MCF 10A (cell line): ENCODE results near the gene P3H2. TPM values are rescaled to one million over a fixed set of nuclear protein-coding genes. Genes with fewer than 3 reads are reported as not detected.
"Not testable (repeated sequence)": the region's sequence is repeated elsewhere in the genome, so short reads cannot be mapped to it uniquely, and the experiment has no call there.

Source experiments
- BruUV-seq: library from RNA; stranded (reverse); fragments of 400-500 nt; replicated peaks from 2 replicates; lab custom pipeline; 2021; lab: Mats Ljungman, UMichigan
- CTCF ChIA-PET: fragments of 300-600 bp; sonication (Branson Sonifier 250); formaldehyde crosslinking; extraction: SDS; loops from one replicate; lab custom pipeline; 2021; ENCODE audit warnings: antibody characterized with exemption, inconsistent platforms; lab: Yijun Ruan, JAX
- POLR2A ChIA-PET: fragments of 300-600, 350-650 bp; sonication (Branson Sonifier 250); formaldehyde crosslinking; extraction: SDS; loops from one replicate; lab custom pipeline; 2020; ENCODE audit warnings: antibody characterized with exemption, inconsistent platforms; lab: Yijun Ruan, JAX
- DNase-seq: peaks from one replicate; pipeline ENCODE4 v3.0.0-alpha.2; 2018; ENCODE audit not compliant: unreplicated experiment
- H3K27ac Mint-ChIP-seq: one replicate; pipeline ENCODE4 v1.8.0; 2022; ENCODE audit warnings: mild to moderate bottlenecking, low read depth, mixed read lengths; ENCODE audit not compliant: unreplicated experiment
- H3K27me3 Mint-ChIP-seq: one replicate; pipeline ENCODE4 v1.8.0; 2022; ENCODE audit warnings: mixed read lengths; ENCODE audit not compliant: insufficient read depth, unreplicated experiment
- H3K36me3 Mint-ChIP-seq: one replicate; pipeline ENCODE4 v1.8.0; 2022; ENCODE audit warnings: mild to moderate bottlenecking, moderate library complexity, mixed read lengths; ENCODE audit not compliant: insufficient read depth, unreplicated experiment
- H3K4me1 Mint-ChIP-seq: one replicate; pipeline ENCODE4 v1.8.0; 2022; ENCODE audit warnings: mixed read lengths; ENCODE audit not compliant: insufficient read depth, unreplicated experiment
- H3K4me3 Mint-ChIP-seq: one replicate; pipeline ENCODE4 v1.8.0; 2022; ENCODE audit warnings: mild to moderate bottlenecking, moderate library complexity, mixed read lengths; ENCODE audit not compliant: unreplicated experiment
- H3K9me3 Mint-ChIP-seq: one replicate; pipeline ENCODE4 v1.8.0; 2022; ENCODE audit warnings: mixed read lengths; ENCODE audit not compliant: unreplicated experiment
- CTCF ChIP-seq: fragments of 200-600 bp; IDR thresholded peaks from one replicate; pipeline ENCODE4 v1.8.0; 2022; ENCODE audit warnings: antibody characterized with exemption, mild to moderate bottlenecking; ENCODE audit not compliant: unreplicated experiment
- intact Hi-C: fragments of 100-400 bp; cut with micrococcal nuclease; formaldehyde crosslinking; loops from 2 replicates; pipeline ENCODE4 v1.14.1; 2022
- total RNA-seq: library from RNA; stranded (reverse); gene quantifications from 2 replicates; pipeline ENCODE4 v1.2.3, GENCODE V29; 2022

Gene P3H2
- total RNA-seq, 1 experiment from 2014 or later, result 60.2 TPM

GRCh38 chr3:189962466-189962865, 158.2 kb downstream of the P3H2 start:
- ChIA-PET CTCF (interaction anchor here (0.6 to 8.8 kb wide), 28 partner anchors 8 to 735 kb away, joined by 3 to 74 read pairs (median 4); partner anchors contain the start of gene P3H2), POLR2A (interaction anchor here (0.9 to 1.9 kb wide), 11 partner anchors 9 to 422 kb away, joined by 3 to 8 read pairs (median 3); partner anchors contain the start of genes CLDN1 and P3H2)
- BruUV-seq, result no TSS peak
- TF ChIP-seq CTCF, result no peak
- no peak for DNase-seq
- Mint-ChIP-seq H3K9me3 (no peaks in the 10 kb centered on the region), H3K36me3 (peaks cover 27% of the 10 kb centered on the region), H3K27ac (no peak overlapping the region), H3K4me1 (peaks cover 7% of the 10 kb centered on the region), H3K27me3 (no peaks in the 10 kb centered on the region), H3K4me3 (no peak overlapping the region)
- intact Hi-C loops, result loop anchor here (5.0 kb wide), 1 partner anchor 480 kb away; no protein-coding TSS in a partner anchor

- H3K4me3 Mint-ChIP-seq, result no peak overlapping the region
- H3K36me3 Mint-ChIP-seq, result peaks cover 26% of the 10 kb centered on the region
- no peaks in the 10 kb centered on the region for H3K27me3 Mint-ChIP-seq
- POLR2A ChIA-PET, result interaction anchor here (0.7 to 1.9 kb wide), 17 partner anchors 9 to 423 kb away, joined by 3 to 12 read pairs (median 4); partner anchors contain the start of genes CLDN1 and P3H2
- intact Hi-C loops, result loop anchor here (1.0 to 5.0 kb wide), 6 partner anchors 51 to 736 kb away; no protein-coding TSS in a partner anchor
- DNase-seq, result peak; percentile 88
- H3K27ac Mint-ChIP-seq, result no peak overlapping the region
- CTCF ChIA-PET, result interaction anchor here (0.6 to 8.8 kb wide), 63 partner anchors 11 to 1383 kb away, joined by 3 to 74 read pairs (median 4); partner anchors contain the start of gene P3H2
- no peaks in the 10 kb centered on the region for H3K9me3 Mint-ChIP-seq
- no TSS peak for BruUV-seq
- peak; percentile 91 for TF ChIP-seq CTCF
- peaks cover 7% of the 10 kb centered on the region for H3K4me1 Mint-ChIP-seq
These were observed 159.1 kb downstream of the P3H2 start for GRCh38 chr3:189961522-189962161.

- DNase-seq, result peak; percentile 28
- POLR2A ChIA-PET, result interaction anchor here (0.7 to 1.9 kb wide), 15 partner anchors 8 to 693 kb away, joined by 3 to 12 read pairs (median 4); partner anchors contain the start of gene CLDN1
These were observed 159.6 kb downstream of the P3H2 start for GRCh38 chr3:189961086-189961485.

GRCh38 chr3:189954733-189955665, 165.7 kb downstream of the P3H2 start:
- Mint-ChIP-seq H3K9me3 (no peaks in the 10 kb centered on the region), H3K4me1 (peaks cover 22% of the 10 kb centered on the region), H3K36me3 (peaks cover 12% of the 10 kb centered on the region), H3K4me3 (no peak overlapping the region), H3K27ac (peak overlapping the region; percentile 40), H3K27me3 (no peaks in the 10 kb centered on the region)
- peak; percentile 47 for DNase-seq
- intact Hi-C loops, result no loop called here
- TF ChIP-seq CTCF, result no peak
- ChIA-PET CTCF (interaction anchor here (0.6 to 1.1 kb wide), 7 partner anchors 8 to 661 kb away, joined by 3 to 4 read pairs (median 3); no protein-coding TSS in a partner anchor), POLR2A (interaction anchor here (0.5 to 0.7 kb wide), 3 partner anchors 160 to 365 kb away, joined by 3 to 4 read pairs (median 4); no protein-coding TSS in a partner anchor)
- no TSS peak for BruUV-seq

More at GRCh38 chr3:189961086-189961485, 159.6 kb downstream of the P3H2 start:
- not testable (repeated sequence) for H3K4me3 Mint-ChIP-seq, H3K27me3 Mint-ChIP-seq, H3K9me3 Mint-ChIP-seq, BruUV-seq, H3K4me1 Mint-ChIP-seq, H3K27ac Mint-ChIP-seq
- intact Hi-C loops, result loop anchor here (1.0 to 5.0 kb wide), 6 partner anchors 52 to 736 kb away; no protein-coding TSS in a partner anchor
- CTCF ChIA-PET, result interaction anchor here (0.6 to 8.8 kb wide), 55 partner anchors 11 to 736 kb away, joined by 3 to 74 read pairs (median 4); partner anchors contain the start of gene P3H2
- peaks cover 21% of the 10 kb centered on the region for H3K36me3 Mint-ChIP-seq
